ENCODE measurements around the gene TRABD2B.

Gene TRABD2B

GRCh38 chr1:47809301-47810084 is 187.7 kb downstream of the TRABD2B start:
- no peak overlapping the region for H3K27ac ChIP-seq (replicated peaks; ENCODE audit: low read length)
- H4K8ac ChIP-seq (ENCODE audit: low read depth, low read length) = no peak overlapping the region
- no peaks in the 10 kb centered on the region for H3K79me1 ChIP-seq (ENCODE audit: low read depth, low read length)
- H2BK12ac ChIP-seq (ENCODE audit: low read length) = no peak overlapping the region
- no CpG with 5 or more reads among the region's 8 CpGs for WGBS, 2 donors (ENCODE audit: extremely low coverage in 2 of 2, insufficient read length in 2 of 2, insufficient replicate concordance in 1 of 2)
- no peak overlapping the region for H2AFZ ChIP-seq (ENCODE audit: low read length)
- H3K4me1 ChIP-seq (ENCODE audit: control insufficient read depth in 2 of 2, insufficient read depth in 1 of 2, low read depth in 1 of 2, low read length in 2 of 2) = peaks cover 0 to 4% of the 10 kb centered on the region in 2 donors
- no peak overlapping the region for H3K23ac ChIP-seq (ENCODE audit: low read depth, low read length, poor library complexity)
- no peaks in the 10 kb centered on the region for H3K9me3 ChIP-seq (replicated peaks in 1 of 2; ENCODE audit: control insufficient read depth in 2 of 2, insufficient read depth in 1 of 2, low read depth in 1 of 2, low read length in 2 of 2)
- H2AK5ac ChIP-seq (ENCODE audit: low read depth, low read length) = no peak overlapping the region
- H3K18ac ChIP-seq (ENCODE audit: low read length) = no peak overlapping the region
- no peak for DNase-seq (ENCODE audit: low spot score)
- H3K4me2 ChIP-seq (ENCODE audit: insufficient read depth, low read length, poor library complexity, severe bottlenecking) = no peak overlapping the region
- no peak overlapping the region for H2BK5ac ChIP-seq (ENCODE audit: low read length)
- H3K4ac ChIP-seq (ENCODE audit: low read length) = no peak overlapping the region
- H3K14ac ChIP-seq (ENCODE audit: low read length) = no peak overlapping the region
- H3K4me3 ChIP-seq (ENCODE audit: low read length in 2 of 2) = no peak overlapping the region
- H2BK15ac ChIP-seq (ENCODE audit: low read length) = no peak overlapping the region
- no peak overlapping the region for H3K9ac ChIP-seq (ENCODE audit: low read depth, low read length, poor library complexity)
- no peaks in the 10 kb centered on the region for H3K36me3 ChIP-seq (replicated peaks in 1 of 2; ENCODE audit: control insufficient read depth in 2 of 2, insufficient read depth in 2 of 2, low read length in 2 of 2)
- no peak overlapping the region for H2BK120ac ChIP-seq (ENCODE audit: low read depth, low read length)
- H4K91ac ChIP-seq (ENCODE audit: low read depth, low read length, poor library complexity) = no peak overlapping the region
- no peaks in the 10 kb centered on the region for H3K27me3 ChIP-seq (ENCODE audit: control insufficient read depth in 3 of 3, insufficient read depth in 3 of 3, low read depth in 1 of 3, low read length in 3 of 3)

DNA sequence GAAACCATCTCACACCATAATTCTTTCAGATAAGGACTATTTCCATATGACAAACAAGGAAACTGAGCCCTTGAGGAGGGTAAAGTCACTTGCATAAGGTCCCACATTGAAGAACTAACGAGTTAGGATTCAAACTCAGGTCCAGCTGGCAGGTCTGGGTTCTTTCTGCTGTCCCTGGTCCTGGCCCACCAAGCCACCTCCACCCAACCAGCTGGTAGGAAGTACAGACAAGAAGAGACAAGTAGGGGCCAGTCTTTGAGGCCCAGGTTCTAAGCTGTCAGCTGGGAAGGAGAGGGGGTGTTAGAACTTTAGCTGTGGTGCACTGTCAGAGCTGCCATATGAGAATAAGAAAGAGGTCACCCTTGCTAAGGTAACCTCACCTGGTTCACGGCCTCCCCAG is 188.6 kb downstream of the TRABD2B start:
- H3K9me3 ChIP-seq (replicated peaks in 1 of 2; ENCODE audit: control insufficient read depth in 2 of 2, insufficient read depth in 1 of 2, low read depth in 1 of 2, low read length in 2 of 2) = no peaks in the 10 kb centered on the region
- no CpG with 5 or more reads among the region's 2 CpGs for WGBS, 2 donors (ENCODE audit: extremely low coverage in 2 of 2, insufficient read length in 2 of 2, insufficient replicate concordance in 1 of 2)
- no peaks in the 10 kb centered on the region for H3K79me1 ChIP-seq (ENCODE audit: low read depth, low read length)
- peaks cover 0 to 5% of the 10 kb centered on the region in 2 donors for H3K4me1 ChIP-seq (ENCODE audit: control insufficient read depth in 2 of 2, insufficient read depth in 1 of 2, low read depth in 1 of 2, low read length in 2 of 2)
- no peak overlapping the region for H2BK12ac ChIP-seq (ENCODE audit: low read length)
- no peak overlapping the region for H3K18ac ChIP-seq (ENCODE audit: low read length)
- H2BK120ac ChIP-seq (ENCODE audit: low read depth, low read length) = no peak overlapping the region
- H3K4me2 ChIP-seq (ENCODE audit: insufficient read depth, low read length, poor library complexity, severe bottlenecking) = no peak overlapping the region
- no peak overlapping the region for H3K4me3 ChIP-seq (ENCODE audit: low read length in 2 of 2)
- H3K14ac ChIP-seq (ENCODE audit: low read length) = no peak overlapping the region
- no peak overlapping the region for H2AFZ ChIP-seq (ENCODE audit: low read length)
- H3K36me3 ChIP-seq (replicated peaks in 1 of 2; ENCODE audit: control insufficient read depth in 2 of 2, insufficient read depth in 2 of 2, low read length in 2 of 2) = no peaks in the 10 kb centered on the region
- H2AK5ac ChIP-seq (ENCODE audit: low read depth, low read length) = no peak overlapping the region
- no peak for DNase-seq (ENCODE audit: low spot score)
- H4K91ac ChIP-seq (ENCODE audit: low read depth, low read length, poor library complexity) = no peak overlapping the region
- no peak overlapping the region for H3K27ac ChIP-seq (replicated peaks; ENCODE audit: low read length)
- no peak overlapping the region for H2BK15ac ChIP-seq (ENCODE audit: low read length)
- no peak overlapping the region for H3K23ac ChIP-seq (ENCODE audit: low read depth, low read length, poor library complexity)
- no peak overlapping the region for H4K8ac ChIP-seq (ENCODE audit: low read depth, low read length)
- no peak overlapping the region for H3K4ac ChIP-seq (ENCODE audit: low read length)
- H3K9ac ChIP-seq (ENCODE audit: low read depth, low read length, poor library complexity) = no peak overlapping the region
- H3K27me3 ChIP-seq (ENCODE audit: control insufficient read depth in 3 of 3, insufficient read depth in 3 of 3, low read depth in 1 of 3, low read length in 3 of 3) = no peaks in the 10 kb centered on the region
- no peak overlapping the region for H2BK5ac ChIP-seq (ENCODE audit: low read length)

DNA sequence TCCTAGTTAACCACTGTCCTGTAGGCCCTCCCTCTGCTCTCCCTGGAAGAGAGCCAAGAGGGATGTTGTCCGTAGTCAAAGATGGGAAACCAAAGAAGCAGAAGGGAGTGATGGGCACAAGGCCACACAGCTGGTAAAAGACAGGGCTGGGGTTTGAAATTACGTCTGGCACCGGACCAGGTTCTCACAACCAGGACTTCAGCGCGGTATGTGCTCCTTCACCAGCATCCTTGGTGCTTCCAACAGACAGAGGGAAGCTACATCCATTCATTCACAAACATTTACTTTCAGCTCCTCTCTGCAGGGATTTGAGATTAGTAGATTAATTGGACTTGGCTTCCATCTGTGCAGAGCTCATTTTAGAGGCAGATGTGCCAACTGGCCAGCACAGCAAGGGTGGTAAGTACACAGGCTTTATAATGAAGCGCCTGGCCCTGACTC is 191.2 kb downstream of the TRABD2B start:
- Histone ChIP-seq H2AFZ (ENCODE audit: low read length) (no peak overlapping the region), H2BK120ac (ENCODE audit: low read depth, low read length) (no peak overlapping the region), H3K4me3 (ENCODE audit: low read length in 2 of 2) (no peak overlapping the region), H3K4me2 (ENCODE audit: insufficient read depth, low read length, poor library complexity, severe bottlenecking) (no peak overlapping the region), H3K4ac (ENCODE audit: low read length) (no peak overlapping the region), H4K91ac (ENCODE audit: low read depth, low read length, poor library complexity) (no peak overlapping the region), H2AK5ac (ENCODE audit: low read depth, low read length) (no peak overlapping the region), H3K27ac (replicated peaks; ENCODE audit: low read length) (no peak overlapping the region), H3K23ac (ENCODE audit: low read depth, low read length, poor library complexity) (no peak overlapping the region), H2BK12ac (ENCODE audit: low read length) (no peak overlapping the region), H3K9ac (ENCODE audit: low read depth, low read length, poor library complexity) (no peak overlapping the region), H3K36me3 (replicated peaks in 1 of 2; ENCODE audit: control insufficient read depth in 2 of 2, insufficient read depth in 2 of 2, low read length in 2 of 2) (no peaks in the 10 kb centered on the region), H3K79me1 (ENCODE audit: low read depth, low read length) (no peaks in the 10 kb centered on the region), H3K27me3 (ENCODE audit: control insufficient read depth in 3 of 3, insufficient read depth in 3 of 3, low read depth in 1 of 3, low read length in 3 of 3) (no peaks in the 10 kb centered on the region), H3K4me1 (ENCODE audit: control insufficient read depth in 2 of 2, insufficient read depth in 1 of 2, low read depth in 1 of 2, low read length in 2 of 2) (peaks cover 0 to 6% of the 10 kb centered on the region in 2 donors), H2BK15ac (ENCODE audit: low read length) (no peak overlapping the region), H3K9me3 (replicated peaks in 1 of 2; ENCODE audit: control insufficient read depth in 2 of 2, insufficient read depth in 1 of 2, low read depth in 1 of 2, low read length in 2 of 2) (no peaks in the 10 kb centered on the region), H3K18ac (ENCODE audit: low read length) (no peak overlapping the region), H2BK5ac (ENCODE audit: low read length) (no peak overlapping the region), H3K14ac (ENCODE audit: low read length) (no peak overlapping the region), H4K8ac (ENCODE audit: low read depth, low read length) (no peak overlapping the region)
- no peak for DNase-seq (ENCODE audit: low spot score)
- WGBS, 2 donors (ENCODE audit: extremely low coverage in 2 of 2, insufficient read length in 2 of 2, insufficient replicate concordance in 1 of 2) = no CpG with 5 or more reads among the region's 6 CpGs

DNA sequence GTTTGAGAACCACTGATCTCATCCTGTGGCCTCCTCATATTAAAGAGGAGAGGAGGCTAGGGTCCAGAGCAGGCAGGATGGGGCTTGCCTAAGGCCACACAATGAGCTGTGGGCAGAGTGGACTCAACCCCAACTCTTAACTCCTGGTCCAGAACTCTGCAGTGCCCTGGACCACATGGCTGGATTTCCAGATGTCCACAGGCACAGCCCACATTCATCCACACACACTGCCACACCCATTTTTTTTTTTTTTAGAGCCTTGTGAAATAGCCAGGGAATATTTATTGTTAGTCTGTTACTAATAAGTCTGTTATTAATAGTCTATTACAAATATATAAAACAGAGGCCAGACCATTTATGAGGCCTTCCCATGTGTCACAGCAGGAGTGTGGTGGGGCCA is 192.2 kb downstream of the TRABD2B start:
- H2BK120ac ChIP-seq (ENCODE audit: low read depth, low read length) = no peak overlapping the region
- H3K18ac ChIP-seq (ENCODE audit: low read length) = no peak overlapping the region
- no peak overlapping the region for H3K4ac ChIP-seq (ENCODE audit: low read length)
- peaks cover 0 to 6% of the 10 kb centered on the region in 2 donors for H3K4me1 ChIP-seq (ENCODE audit: control insufficient read depth in 2 of 2, insufficient read depth in 1 of 2, low read depth in 1 of 2, low read length in 2 of 2)
- no peak for DNase-seq (ENCODE audit: low spot score)
- H4K91ac ChIP-seq (ENCODE audit: low read depth, low read length, poor library complexity) = no peak overlapping the region
- H3K27me3 ChIP-seq (ENCODE audit: control insufficient read depth in 3 of 3, insufficient read depth in 3 of 3, low read depth in 1 of 3, low read length in 3 of 3) = no peaks in the 10 kb centered on the region
- H3K79me1 ChIP-seq (ENCODE audit: low read depth, low read length) = no peaks in the 10 kb centered on the region
- H2BK5ac ChIP-seq (ENCODE audit: low read length) = no peak overlapping the region
- no peak overlapping the region for H2BK15ac ChIP-seq (ENCODE audit: low read length)
- H2AFZ ChIP-seq (ENCODE audit: low read length) = no peak overlapping the region
- no peaks in the 10 kb centered on the region for H3K9me3 ChIP-seq (replicated peaks in 1 of 2; ENCODE audit: control insufficient read depth in 2 of 2, insufficient read depth in 1 of 2, low read depth in 1 of 2, low read length in 2 of 2)
- H3K23ac ChIP-seq (ENCODE audit: low read depth, low read length, poor library complexity) = no peak overlapping the region
- H3K9ac ChIP-seq (ENCODE audit: low read depth, low read length, poor library complexity) = no peak overlapping the region
- no peak overlapping the region for H2BK12ac ChIP-seq (ENCODE audit: low read length)
- no peak overlapping the region for H2AK5ac ChIP-seq (ENCODE audit: low read depth, low read length)
- no peak overlapping the region for H3K4me2 ChIP-seq (ENCODE audit: insufficient read depth, low read length, poor library complexity, severe bottlenecking)
- no peak overlapping the region for H3K4me3 ChIP-seq (ENCODE audit: low read length in 2 of 2)
- H3K14ac ChIP-seq (ENCODE audit: low read length) = no peak overlapping the region
- H4K8ac ChIP-seq (ENCODE audit: low read depth, low read length) = no peak overlapping the region
- no peak overlapping the region for H3K27ac ChIP-seq (replicated peaks; ENCODE audit: low read length)
- H3K36me3 ChIP-seq (replicated peaks in 1 of 2; ENCODE audit: control insufficient read depth in 2 of 2, insufficient read depth in 2 of 2, low read length in 2 of 2) = no peaks in the 10 kb centered on the region

Measured in neuronal stem cell (in vitro differentiated cells).